ENCODE results near the gene NPHP4.

Gene NPHP4

DNA sequence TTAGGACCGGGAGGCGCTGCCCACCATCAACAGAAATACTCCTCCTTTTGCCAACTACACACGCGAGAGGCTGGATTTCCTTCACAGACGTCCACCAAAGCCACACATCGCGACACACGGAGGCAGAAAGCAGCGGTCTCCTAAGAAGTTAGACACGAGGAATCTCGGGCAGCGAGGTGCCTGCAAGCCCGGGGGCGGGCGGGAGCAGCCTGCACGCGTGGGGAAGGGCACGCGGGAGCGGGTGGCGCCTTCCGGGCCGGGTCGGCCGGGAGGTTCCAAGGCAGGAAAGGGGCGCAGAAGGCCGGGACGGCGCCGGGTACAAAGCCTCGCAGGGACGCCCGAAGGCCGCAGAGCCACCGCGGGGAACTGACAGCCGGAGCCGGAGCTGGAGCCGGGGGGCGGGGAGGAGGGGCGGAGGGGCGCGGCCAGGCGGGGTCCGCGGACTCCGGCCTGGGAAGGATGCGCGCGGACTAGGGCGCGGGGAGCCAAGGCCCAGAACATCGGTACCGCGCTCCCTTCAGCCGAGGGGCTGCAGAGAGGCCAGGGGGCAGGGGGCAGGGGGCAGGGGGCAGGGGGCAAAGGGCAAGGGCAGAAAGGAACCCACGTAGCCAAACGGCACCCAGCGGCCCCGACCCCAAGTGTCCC lies 722 bp downstream of the NPHP4 start:
- peak overlapping the region; percentile 75 for H3K4me3 ChIP-seq (ENCODE audit: low read depth, low read length)

- H3K4me3 ChIP-seq (ENCODE audit: low read depth, low read length), result peak overlapping the region; percentile 50
Measured at GRCh38 chr1:5990913-5991312, 1.3 kb downstream of the NPHP4 start.

DNA sequence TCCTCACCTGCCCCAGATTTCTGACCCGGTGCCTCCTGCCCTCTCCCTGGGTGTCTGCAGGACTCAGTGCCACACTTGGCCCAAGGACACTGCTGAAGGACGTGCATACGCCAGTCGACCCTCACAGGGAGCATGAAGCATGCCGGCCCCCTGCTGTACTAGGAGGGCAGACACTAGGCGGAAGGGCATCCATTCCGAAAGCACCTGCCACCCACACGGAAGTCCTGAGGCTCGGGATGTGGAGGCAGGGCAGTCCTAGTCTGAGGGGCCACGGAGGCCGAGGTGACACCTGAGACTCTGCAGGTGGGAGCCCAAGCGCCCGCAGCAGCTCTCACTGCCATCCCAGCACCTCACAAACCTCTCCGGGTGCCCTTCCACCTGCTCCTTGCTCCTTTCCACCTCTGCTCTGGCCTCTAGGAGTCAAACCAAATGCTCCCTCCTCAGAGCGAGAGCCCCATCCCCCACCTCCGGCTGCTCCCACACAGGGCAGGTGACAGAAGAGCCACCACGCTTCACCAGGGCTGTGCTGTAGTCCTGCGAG lies 2.4 kb downstream of the NPHP4 start:
- no peak overlapping the region for H3K4me3 ChIP-seq (ENCODE audit: low read depth, low read length)

GRCh38 chr1:5989286-5989605 lies 3.0 kb downstream of the NPHP4 start:
- H3K4me3 ChIP-seq (ENCODE audit: low read depth, low read length), result no peak overlapping the region

- no peak overlapping the region for H3K4me3 ChIP-seq (ENCODE audit: low read depth, low read length)
Measured at GRCh38 chr1:5988596-5989285, 3.5 kb downstream of the NPHP4 start.

DNA sequence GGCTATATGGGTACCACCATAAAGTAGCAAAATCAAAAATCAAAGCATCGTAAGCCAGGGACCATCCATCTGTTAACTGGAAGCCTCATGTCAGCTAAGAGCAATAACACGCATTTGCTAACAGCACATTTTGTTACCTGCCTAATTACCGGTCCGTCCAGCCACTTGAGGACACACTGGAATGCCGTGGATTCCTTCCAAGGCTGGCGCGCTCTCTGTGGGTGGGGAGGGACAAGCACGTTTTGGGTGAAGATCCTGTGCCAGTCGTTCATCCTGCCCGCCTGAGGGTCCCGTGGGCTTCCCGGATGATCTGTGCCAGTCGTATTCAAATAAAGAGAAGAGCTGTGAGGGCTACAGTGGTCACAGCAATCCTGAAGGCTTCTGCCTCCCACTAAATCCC lies 6.2 kb downstream of the NPHP4 start:
- H3K4me3 ChIP-seq (ENCODE audit: low read depth, low read length), result no peak overlapping the region

DNA sequence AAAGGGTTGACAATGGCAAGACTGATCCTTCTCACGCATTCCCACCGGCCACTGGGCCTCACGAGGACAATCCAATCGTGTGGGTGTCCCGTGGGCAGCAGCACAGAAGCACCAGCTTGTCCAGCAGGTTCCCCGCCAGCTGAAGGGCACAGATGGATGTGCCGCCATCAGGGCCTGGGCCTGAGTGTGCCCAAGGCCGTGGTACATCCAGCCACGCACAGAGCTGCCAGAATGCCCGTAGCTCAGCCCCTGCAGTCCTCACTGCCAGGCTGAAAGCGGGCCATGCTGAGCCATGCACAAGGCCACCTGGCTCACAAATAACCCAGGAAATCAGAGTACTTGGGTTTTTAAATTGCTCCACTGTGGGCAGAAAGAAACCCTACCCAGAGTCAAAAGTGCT lies 7.0 kb downstream of the NPHP4 start:
- no peak overlapping the region for H3K4me3 ChIP-seq (ENCODE audit: low read depth, low read length)

GRCh38 chr1:5983361-5984103 lies 8.7 kb downstream of the NPHP4 start:
- no peak overlapping the region for H3K4me3 ChIP-seq (ENCODE audit: low read depth, low read length)

- no peak overlapping the region for H3K4me3 ChIP-seq (ENCODE audit: low read depth, low read length)
Measured at GRCh38 chr1:5982868-5983267, 9.4 kb downstream of the NPHP4 start.

GRCh38 chr1:5982276-5982675 lies 9.9 kb downstream of the NPHP4 start:
- no peak overlapping the region for H3K4me3 ChIP-seq (ENCODE audit: low read depth, low read length)

GRCh38 chr1:5981009-5981380 lies 11.2 kb downstream of the NPHP4 start:
- no peak overlapping the region for H3K4me3 ChIP-seq (ENCODE audit: low read depth, low read length)

- H3K4me3 ChIP-seq (ENCODE audit: low read depth, low read length), result no peak overlapping the region
Measured at GRCh38 chr1:5980314-5981008, 11.8 kb downstream of the NPHP4 start.

DNA sequence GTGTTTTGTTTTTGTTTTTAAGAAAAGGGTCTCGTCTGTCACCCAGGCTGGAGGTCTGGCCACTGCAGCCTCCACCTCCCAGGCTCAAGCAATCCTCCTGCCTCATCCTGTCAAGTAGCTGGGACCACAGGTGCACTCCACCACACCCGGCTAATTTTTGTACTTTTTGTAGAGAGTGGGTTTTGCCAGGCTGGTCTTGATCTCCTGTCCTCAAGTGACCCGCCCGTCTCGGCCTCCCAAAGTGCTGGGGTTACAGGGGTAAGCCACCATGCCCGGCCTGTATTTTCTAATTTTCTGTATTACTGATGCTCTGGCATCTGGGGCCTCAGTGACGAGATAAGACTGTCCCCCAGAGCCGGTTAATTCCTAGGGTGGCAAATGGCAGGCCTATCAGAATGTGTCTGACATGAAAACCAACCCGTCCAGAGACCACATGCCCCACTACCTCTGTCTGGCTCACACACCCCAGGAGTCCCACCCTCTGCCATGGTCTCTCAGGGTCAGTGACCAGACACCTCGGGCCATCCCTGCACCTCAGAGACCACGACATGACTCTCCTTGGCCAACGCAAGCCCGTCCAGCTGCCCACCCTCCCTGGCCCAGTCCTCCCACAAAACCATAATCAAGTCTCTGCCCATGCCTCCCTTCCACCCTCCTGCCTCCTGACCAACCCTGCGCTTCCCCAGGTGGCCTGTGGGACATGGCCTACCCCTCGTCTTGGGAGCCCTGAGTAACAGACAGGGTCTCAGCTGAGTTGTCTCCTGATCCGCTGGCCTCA lies 12.5 kb downstream of the NPHP4 start:
- no peak overlapping the region for H3K4me3 ChIP-seq (ENCODE audit: low read depth, low read length)

DNA sequence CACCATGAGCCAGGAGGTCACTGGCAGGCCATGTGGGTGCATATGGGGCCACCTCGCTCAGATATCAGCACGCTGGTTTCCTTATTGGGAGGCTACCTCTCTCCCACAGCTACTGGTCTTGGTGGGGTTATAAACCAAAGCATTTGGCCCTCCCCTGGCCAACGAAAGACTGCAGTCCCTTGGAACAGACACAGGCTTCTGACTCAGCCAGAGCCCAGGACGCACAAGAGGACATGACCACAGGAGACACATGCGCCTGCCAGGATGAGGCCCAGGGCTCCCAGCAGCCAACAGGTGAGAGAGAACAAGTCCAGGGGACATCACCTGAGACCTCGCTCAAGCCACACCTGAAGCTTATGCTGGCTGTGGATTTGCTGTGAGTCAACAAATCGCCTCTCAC lies 13.8 kb downstream of the NPHP4 start:
- no peak overlapping the region for H3K4me3 ChIP-seq (ENCODE audit: low read depth, low read length)

- no peak overlapping the region for H3K4me3 ChIP-seq (ENCODE audit: low read depth, low read length)
Measured at GRCh38 chr1:5977494-5978444, 14.5 kb downstream of the NPHP4 start.

GRCh38 chr1:5976726-5977493 lies 15.3 kb downstream of the NPHP4 start:
- no peak overlapping the region for H3K4me3 ChIP-seq (ENCODE audit: low read depth, low read length)

GRCh38 chr1:5976231-5976630 lies 16.0 kb downstream of the NPHP4 start:
- no peak overlapping the region for H3K4me3 ChIP-seq (ENCODE audit: low read depth, low read length)

DNA sequence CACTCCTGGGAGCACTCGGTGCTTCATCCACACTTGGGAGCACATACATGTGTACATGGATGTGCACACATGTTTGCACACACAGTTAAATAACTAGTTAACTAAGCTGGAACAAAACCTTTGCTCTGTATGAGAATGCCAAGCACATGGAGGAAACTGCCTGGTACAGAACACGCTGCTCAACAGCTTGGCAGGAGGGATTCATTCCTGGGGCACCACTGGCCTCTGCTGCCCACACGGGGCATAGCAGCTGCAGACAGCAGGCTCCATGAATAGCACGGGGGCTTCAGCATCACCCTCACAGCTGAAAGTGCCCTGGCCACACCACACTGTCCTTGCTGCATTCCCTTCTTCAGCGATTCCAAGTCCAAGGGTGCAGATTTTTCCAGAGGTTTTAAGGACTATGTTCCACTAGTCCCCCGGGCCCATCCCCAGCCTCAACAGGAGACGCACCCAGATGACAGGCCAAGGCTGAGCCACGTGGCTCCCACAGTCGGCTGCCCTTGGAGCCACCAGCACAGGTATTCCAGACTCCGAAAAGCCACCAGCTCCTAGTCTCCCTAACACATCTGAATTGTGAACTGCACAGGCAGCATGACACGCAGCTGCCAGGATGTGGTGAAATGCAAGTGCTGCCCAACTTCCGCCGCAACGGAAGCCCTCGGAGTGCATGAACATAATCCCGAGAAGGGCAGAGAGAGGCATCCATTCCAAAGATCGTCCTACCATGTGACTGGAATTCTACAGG lies 16.9 kb downstream of the NPHP4 start:
- no peak overlapping the region for H3K4me3 ChIP-seq (ENCODE audit: low read depth, low read length)

Measured in iPS-11a (cell line).